ENCODE data around the gene TMEM98. TPM values are rescaled to one million over a fixed set of nuclear protein-coding genes. Genes with fewer than 3 reads are reported as not detected.

Gene TMEM98
- total RNA-seq, 2 donors from 2014 or later = 134 to 137 TPM

DNA sequence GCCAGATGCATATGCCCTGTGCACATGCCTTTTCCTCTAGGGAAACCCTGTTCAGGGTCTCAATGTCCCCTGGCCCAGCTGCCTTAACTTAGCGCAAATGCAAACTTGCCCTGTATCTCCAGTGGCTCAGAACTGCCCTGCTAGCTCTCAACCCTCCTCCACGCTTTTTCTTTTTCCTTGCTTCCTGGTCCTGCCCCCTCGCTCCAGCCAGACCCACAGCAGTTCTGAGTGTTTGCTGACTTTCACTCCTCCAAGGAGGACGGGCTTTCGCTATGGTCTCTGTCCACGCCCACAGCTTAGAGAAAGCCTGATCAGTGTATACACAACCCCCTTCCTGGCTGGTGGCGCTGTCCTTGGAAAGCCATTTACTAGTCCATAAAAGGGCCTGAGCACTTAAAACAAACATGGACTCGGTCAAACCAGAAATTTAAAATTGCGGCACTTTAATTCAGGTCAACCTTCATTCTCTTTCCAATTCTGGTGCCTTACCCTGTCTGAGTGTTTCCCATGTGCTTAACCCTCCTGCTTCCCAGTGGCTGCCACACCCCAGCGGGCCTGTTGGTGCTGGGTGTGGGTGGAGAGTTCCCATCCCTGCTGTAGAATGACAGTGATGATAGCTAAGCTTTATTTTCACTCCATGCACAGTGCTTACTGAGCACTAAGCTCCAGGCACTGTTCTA is 15.6 kb upstream of the TMEM98 start:
- Mint-ChIP-seq H3K4me1 (peaks cover 14% of the 10 kb centered on the region), H3K36me3 (ENCODE audit: low read depth) (no peaks in the 10 kb centered on the region), H3K27me3 (ENCODE audit: insufficient read depth) (no peaks in the 10 kb centered on the region), H3K4me3 (no peak overlapping the region), H3K9me3 (no peaks in the 10 kb centered on the region), H3K27ac (no peak overlapping the region)
- no peak overlapping the region for H3K4me3 ChIP-seq (ENCODE audit: low read length)
- H3K27ac ChIP-seq (ENCODE audit: low read depth, low read length) = no peak overlapping the region
- H3K4me1 ChIP-seq (ENCODE audit: control insufficient read depth, insufficient read depth, low read length) = no peaks in the 10 kb centered on the region
- peak; percentile 78 for DNase-seq
- H3K27me3 ChIP-seq (ENCODE audit: control insufficient read depth, insufficient read depth, low read length, poor library complexity, severe bottlenecking) = no peaks in the 10 kb centered on the region
- no peaks in the 10 kb centered on the region for H3K9me3 ChIP-seq (ENCODE audit: control insufficient read depth, low read length)
- no peaks in the 10 kb centered on the region for H3K36me3 ChIP-seq (ENCODE audit: control insufficient read depth, insufficient read depth, low read length)
- WGBS, 2 experiments (ENCODE audit: insufficient coverage in 1 of 2, insufficient read length in 1 of 2) = 69 to 77% methylated on average over 7 to 10 of the region's 10 CpGs
- TF ChIP-seq CTCF (conservative IDR thresholded peaks at IDR 0.05) = peak; percentile 28
- no peak overlapping the region for H3K9ac ChIP-seq (ENCODE audit: extremely low read depth, low read length, poor library complexity, severe bottlenecking)

GRCh38 chr17:32913593-32913992 is 14.4 kb upstream of the TMEM98 start:
- H3K36me3 ChIP-seq (ENCODE audit: control insufficient read depth, insufficient read depth, low read length) = no peaks in the 10 kb centered on the region
- WGBS, 2 experiments (ENCODE audit: insufficient coverage in 1 of 2, insufficient read length in 1 of 2) = 97 to 100% methylated on average over 1 to 7 of the region's 7 CpGs
- no peak overlapping the region for H3K4me3 ChIP-seq (ENCODE audit: low read length)
- no peaks in the 10 kb centered on the region for H3K9me3 ChIP-seq (ENCODE audit: control insufficient read depth, low read length)
- no peaks in the 10 kb centered on the region for H3K9me3 Mint-ChIP-seq
- H3K4me1 Mint-ChIP-seq = peaks cover 14% of the 10 kb centered on the region
- DNase-seq = no peak
- H3K27me3 Mint-ChIP-seq (ENCODE audit: insufficient read depth) = no peaks in the 10 kb centered on the region
- no peak overlapping the region for H3K4me3 Mint-ChIP-seq
- H3K27ac ChIP-seq (ENCODE audit: low read depth, low read length) = no peak overlapping the region
- H3K36me3 Mint-ChIP-seq (ENCODE audit: low read depth) = no peaks in the 10 kb centered on the region
- no peak overlapping the region for H3K27ac Mint-ChIP-seq
- no peaks in the 10 kb centered on the region for H3K27me3 ChIP-seq (ENCODE audit: control insufficient read depth, insufficient read depth, low read length, poor library complexity, severe bottlenecking)
- H3K4me1 ChIP-seq (ENCODE audit: control insufficient read depth, insufficient read depth, low read length) = no peaks in the 10 kb centered on the region
- H3K9ac ChIP-seq (ENCODE audit: extremely low read depth, low read length, poor library complexity, severe bottlenecking) = no peak overlapping the region
- no peak for TF ChIP-seq CTCF (conservative IDR thresholded peaks at IDR 0.05)

- no peaks in the 10 kb centered on the region for H3K27me3 Mint-ChIP-seq (ENCODE audit: insufficient read depth)
- no peak overlapping the region for H3K4me3 Mint-ChIP-seq
Measured at GRCh38 chr17:32914181-32914580, 13.8 kb upstream of the TMEM98 start.

More at GRCh38 chr17:32914181-32914580, 13.8 kb upstream of the TMEM98 start:
- Histone ChIP-seq H3K9ac (ENCODE audit: extremely low read depth, low read length, poor library complexity, severe bottlenecking) (no peak overlapping the region), H3K36me3 (ENCODE audit: control insufficient read depth, insufficient read depth, low read length) (no peaks in the 10 kb centered on the region), H3K27ac (ENCODE audit: low read depth, low read length) (no peak overlapping the region), H3K9me3 (ENCODE audit: control insufficient read depth, low read length) (no peaks in the 10 kb centered on the region), H3K4me1 (ENCODE audit: control insufficient read depth, insufficient read depth, low read length) (no peaks in the 10 kb centered on the region), H3K4me3 (ENCODE audit: low read length) (no peak overlapping the region), H3K27me3 (ENCODE audit: control insufficient read depth, insufficient read depth, low read length, poor library complexity, severe bottlenecking) (no peaks in the 10 kb centered on the region)
- Mint-ChIP-seq H3K4me1 (peaks cover 14% of the 10 kb centered on the region), H3K36me3 (ENCODE audit: low read depth) (no peaks in the 10 kb centered on the region), H3K27ac (no peak overlapping the region), H3K9me3 (no peaks in the 10 kb centered on the region)
- WGBS, 2 experiments (ENCODE audit: insufficient coverage in 1 of 2, insufficient read length in 1 of 2) = 88 to 95% methylated on average over 3 of the region's 3 CpGs
- TF ChIP-seq CTCF (conservative IDR thresholded peaks at IDR 0.05) = no peak
- no peak for DNase-seq

Data from endodermal cell (in vitro differentiated cells).